Right atrium auricular region (tissue), 2 donors: ENCODE data around the gene DMC1. TPM values are rescaled to one million over a fixed set of nuclear protein-coding genes. Genes with fewer than 3 reads are reported as not detected.

Source experiments
- DNase-seq: peaks from one replicate; pipeline ENCODE4 v3.0.0-alpha.2; 2019; ENCODE audit warnings: low spot score
- H3K27ac ChIP-seq, 2 donors: fragments of 200-600 bp; sonication (generic); 1 replicate in 1 of 2; 2 replicates in 1 of 2; pipeline ENCODE4 v1.5.1; 2016 to 2019
- H3K27me3 ChIP-seq, 2 donors: fragments of 200-600 bp; sonication (generic); one replicate each; pipeline versions ENCODE4 v1.5.1 to v1.6.0; 2017 to 2019
- H3K36me3 ChIP-seq: fragments of 200-600 bp; sonication (generic); one replicate; pipeline ENCODE4 v1.5.1; 2016
- H3K4me1 ChIP-seq, 2 donors: fragments of 200-600 bp; sonication (generic); one replicate each; pipeline versions ENCODE4 v1.5.1 to v1.6.0; 2017 to 2019
- H3K4me3 ChIP-seq, 2 donors: fragments of 200-600 bp; sonication (generic); 1 replicate in 1 of 2; 2 replicates in 1 of 2; pipeline ENCODE4 v1.5.1; 2017 to 2019; ENCODE audit warnings: mild to moderate bottlenecking in 1 of 2, moderate library complexity in 1 of 2
- H3K9me3 ChIP-seq, 2 donors: fragments of 200-600 bp; sonication (generic); one replicate each; pipeline ENCODE4 v1.5.1; 2019
- total RNA-seq, 2 donors: library from RNA; depleted of rRNA; stranded (reverse); fragments of >200 nt; gene quantifications; one replicate each; pipeline ENCODE4 v1.1.0, GENCODE V29; 2016
- TF ChIP-seq, protein P1 (sequence below), 2 donors: fragments of 200-600 bp; sonication (generic); IDR thresholded peaks; one replicate each; pipeline ENCODE4 v1.5.1; 2019; ENCODE audit warnings: antibody characterized with exemption in 2 of 2

DMC1 gene
- total RNA-seq, 2 donors from 2014 or later: 0.82 to 16.3 TPM

DNA sequence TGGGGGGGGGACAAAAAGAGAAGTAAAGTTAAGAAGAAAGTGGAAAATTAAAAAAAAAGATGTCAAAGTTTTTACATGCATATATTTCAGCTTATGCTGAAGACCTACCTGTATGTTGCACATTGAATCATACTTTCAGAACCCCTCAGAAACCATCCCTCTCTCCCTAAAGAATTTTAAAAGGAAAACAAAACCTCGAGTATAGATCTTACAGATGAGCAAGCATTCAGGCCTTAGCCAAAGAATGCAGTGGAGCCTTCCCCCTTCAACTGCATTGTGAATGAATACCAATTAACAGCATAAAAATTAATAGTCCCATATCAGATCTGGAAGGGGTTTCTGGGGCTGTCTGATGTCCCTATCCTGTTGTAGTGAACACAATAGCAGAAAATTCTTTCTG lies 85.7 kb downstream of the DMC1 start:
- H3K4me1 ChIP-seq: no peaks in the 10 kb centered on the region
- no peak for DNase-seq
- TF ChIP-seq, protein P1, sequence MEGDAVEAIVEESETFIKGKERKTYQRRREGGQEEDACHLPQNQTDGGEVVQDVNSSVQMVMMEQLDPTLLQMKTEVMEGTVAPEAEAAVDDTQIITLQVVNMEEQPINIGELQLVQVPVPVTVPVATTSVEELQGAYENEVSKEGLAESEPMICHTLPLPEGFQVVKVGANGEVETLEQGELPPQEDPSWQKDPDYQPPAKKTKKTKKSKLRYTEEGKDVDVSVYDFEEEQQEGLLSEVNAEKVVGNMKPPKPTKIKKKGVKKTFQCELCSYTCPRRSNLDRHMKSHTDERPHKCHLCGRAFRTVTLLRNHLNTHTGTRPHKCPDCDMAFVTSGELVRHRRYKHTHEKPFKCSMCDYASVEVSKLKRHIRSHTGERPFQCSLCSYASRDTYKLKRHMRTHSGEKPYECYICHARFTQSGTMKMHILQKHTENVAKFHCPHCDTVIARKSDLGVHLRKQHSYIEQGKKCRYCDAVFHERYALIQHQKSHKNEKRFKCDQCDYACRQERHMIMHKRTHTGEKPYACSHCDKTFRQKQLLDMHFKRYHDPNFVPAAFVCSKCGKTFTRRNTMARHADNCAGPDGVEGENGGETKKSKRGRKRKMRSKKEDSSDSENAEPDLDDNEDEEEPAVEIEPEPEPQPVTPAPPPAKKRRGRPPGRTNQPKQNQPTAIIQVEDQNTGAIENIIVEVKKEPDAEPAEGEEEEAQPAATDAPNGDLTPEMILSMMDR (IDR thresholded peaks at IDR 0.05): no peak
- H3K4me3 ChIP-seq: no peak overlapping the region
- peaks cover 95% of the 10 kb centered on the region for H3K36me3 ChIP-seq
- H3K27me3 ChIP-seq: no peaks in the 10 kb centered on the region
- no peak overlapping the region for H3K27ac ChIP-seq
- H3K9me3 ChIP-seq: no peaks in the 10 kb centered on the region

DNA sequence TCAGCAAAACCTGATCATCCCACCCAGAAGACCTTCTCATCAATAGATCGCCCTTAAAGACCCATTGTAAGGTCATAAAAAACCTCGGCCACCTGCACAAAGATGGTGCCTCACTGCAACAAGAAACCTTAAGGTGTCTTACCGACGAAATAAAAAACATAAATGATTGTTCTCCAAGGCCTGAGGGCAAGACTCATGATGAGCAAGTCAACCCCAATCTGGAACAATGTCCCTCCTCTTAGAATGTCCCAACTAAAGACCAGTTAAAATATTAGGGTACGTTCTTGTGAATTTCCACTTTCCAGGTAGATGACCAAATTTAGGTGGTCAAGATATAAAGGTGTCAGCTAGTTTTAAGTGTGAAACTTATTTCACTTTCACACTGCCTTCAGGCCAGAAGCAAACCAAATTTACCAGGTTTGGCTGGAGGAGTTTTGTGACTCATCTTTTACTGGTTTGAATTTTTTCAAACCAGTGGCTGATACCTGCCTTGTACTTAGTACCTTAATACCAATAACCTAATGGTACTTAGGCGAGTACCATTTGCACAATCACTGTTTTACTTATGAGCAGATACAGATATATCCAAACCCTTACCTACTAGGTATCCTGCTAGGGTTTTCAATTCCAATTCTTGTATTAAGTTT lies 87.2 kb downstream of the DMC1 start:
- TF ChIP-seq, protein P1 (IDR thresholded peaks at IDR 0.05): no peak
- no peaks in the 10 kb centered on the region for H3K9me3 ChIP-seq
- H3K27ac ChIP-seq: no peak overlapping the region
- H3K4me3 ChIP-seq: no peak overlapping the region
- no peak for DNase-seq
- peaks cover 85% of the 10 kb centered on the region for H3K36me3 ChIP-seq
- no peaks in the 10 kb centered on the region for H3K27me3 ChIP-seq
- H3K4me1 ChIP-seq: no peaks in the 10 kb centered on the region

- no peak overlapping the region for H3K27ac ChIP-seq
- peaks cover 76% of the 10 kb centered on the region for H3K36me3 ChIP-seq
- DNase-seq: no peak
- H3K27me3 ChIP-seq: no peaks in the 10 kb centered on the region
- no peaks in the 10 kb centered on the region for H3K4me1 ChIP-seq
- TF ChIP-seq, protein P1 (IDR thresholded peaks at IDR 0.05): no peak
- H3K4me3 ChIP-seq: no peak overlapping the region
- no peaks in the 10 kb centered on the region for H3K9me3 ChIP-seq
Observed at GRCh38 chr22:38481871-38482332, 88.1 kb downstream of the DMC1 start.

DNA sequence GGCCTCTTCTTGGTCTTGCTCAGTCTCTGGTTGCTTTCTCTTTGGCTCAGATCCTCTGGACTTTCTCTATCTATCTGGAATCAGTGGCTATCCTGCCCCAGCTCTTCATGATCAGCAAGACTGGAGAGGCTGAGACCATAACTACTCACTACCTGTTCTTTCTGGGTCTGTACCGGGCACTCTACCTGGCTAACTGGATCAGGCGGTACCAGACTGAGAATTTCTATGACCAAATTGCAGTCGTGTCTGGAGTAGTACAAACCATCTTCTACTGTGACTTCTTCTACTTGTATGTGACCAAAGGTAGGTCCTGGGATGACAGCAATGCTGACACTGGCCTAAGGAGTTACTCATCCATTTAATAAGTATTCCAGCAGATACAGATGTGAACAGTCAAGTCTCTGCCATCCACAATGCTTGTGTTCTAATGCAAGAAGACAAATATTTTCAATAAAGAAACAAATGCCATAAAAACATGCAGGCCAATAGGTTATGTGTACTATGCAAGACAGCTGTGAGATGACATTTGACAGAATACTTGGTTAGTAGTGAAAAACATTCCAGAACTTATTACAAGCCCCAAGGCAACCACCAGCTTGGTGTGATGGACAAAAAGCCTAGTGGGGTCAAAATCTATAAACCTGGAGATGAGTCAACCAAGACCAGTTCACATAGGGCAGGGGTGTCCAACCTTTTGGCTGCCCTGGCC lies 88.7 kb downstream of the DMC1 start:
- no peak overlapping the region for H3K27ac ChIP-seq
- TF ChIP-seq, protein P1 (IDR thresholded peaks at IDR 0.05): no peak
- H3K4me3 ChIP-seq: no peak overlapping the region
- no peaks in the 10 kb centered on the region for H3K27me3 ChIP-seq
- DNase-seq: no peak
- H3K4me1 ChIP-seq: no peaks in the 10 kb centered on the region
- no peaks in the 10 kb centered on the region for H3K9me3 ChIP-seq
- peaks cover 70% of the 10 kb centered on the region for H3K36me3 ChIP-seq

DNA sequence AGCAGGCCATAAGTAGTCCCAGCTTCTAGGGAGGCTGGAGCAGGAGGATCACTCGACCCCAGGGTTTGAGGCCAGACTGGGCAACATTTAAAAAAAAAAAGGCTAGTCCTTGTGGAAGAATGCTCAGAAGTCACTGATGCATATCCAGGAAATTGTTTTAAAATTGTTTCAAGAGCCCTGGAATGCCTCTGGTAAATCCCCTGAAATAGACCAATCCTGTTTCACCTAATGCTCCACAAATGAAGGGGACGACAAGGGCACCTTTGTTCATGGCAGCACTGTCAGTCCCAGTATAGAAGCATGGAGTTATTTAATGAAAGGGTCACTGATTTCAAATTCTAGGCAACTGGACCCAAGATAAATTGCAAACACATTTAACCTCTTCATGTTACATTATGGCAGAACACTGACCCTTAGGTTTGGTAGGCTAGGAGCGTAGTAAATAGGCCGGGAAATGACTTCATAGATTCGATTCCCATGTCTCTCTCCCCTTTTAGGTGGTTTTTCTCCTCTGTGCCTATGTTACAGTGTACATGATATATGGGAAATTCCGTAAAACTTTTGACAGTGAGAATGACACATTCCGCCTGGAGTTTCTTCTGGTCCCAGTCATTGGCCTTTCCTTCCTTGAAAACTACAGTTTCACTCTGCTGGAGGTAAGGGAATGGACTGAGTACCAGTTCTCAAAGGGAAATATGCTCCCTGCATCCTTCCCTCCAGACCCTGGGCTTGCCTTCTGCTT lies 90.7 kb downstream of the DMC1 start:
- no peak overlapping the region for H3K27ac ChIP-seq
- H3K9me3 ChIP-seq: no peaks in the 10 kb centered on the region
- H3K4me3 ChIP-seq: no peak overlapping the region
- no peaks in the 10 kb centered on the region for H3K4me1 ChIP-seq
- H3K27me3 ChIP-seq: no peaks in the 10 kb centered on the region
- no peak for DNase-seq
- H3K36me3 ChIP-seq: peaks cover 49% of the 10 kb centered on the region
- TF ChIP-seq, protein P1 (IDR thresholded peaks at IDR 0.05): no peak
